ENCODE results near the gene SLC24A3.

The SLC24A3 gene

DNA sequence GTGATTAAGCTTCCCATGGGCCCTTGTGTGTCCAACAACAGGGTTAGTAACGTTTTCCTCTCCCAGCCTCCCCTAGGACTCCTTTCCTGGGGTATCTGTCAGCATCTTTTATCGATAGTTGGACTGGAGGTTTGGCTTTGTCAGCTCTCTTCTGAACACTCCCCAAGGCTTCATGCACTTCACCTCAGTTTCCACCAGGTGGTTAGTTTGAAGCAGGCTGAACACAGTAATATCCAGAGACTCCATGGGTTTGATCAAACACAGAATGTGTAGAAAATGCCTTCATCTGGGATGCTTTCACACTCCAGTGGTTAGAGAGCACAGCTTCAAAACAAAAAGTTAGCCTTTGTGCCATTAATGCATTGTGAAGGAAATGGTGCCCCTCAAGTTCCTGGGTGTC, 139.1 kb downstream of the SLC24A3 start:
- no peak for DNase-seq

DNA sequence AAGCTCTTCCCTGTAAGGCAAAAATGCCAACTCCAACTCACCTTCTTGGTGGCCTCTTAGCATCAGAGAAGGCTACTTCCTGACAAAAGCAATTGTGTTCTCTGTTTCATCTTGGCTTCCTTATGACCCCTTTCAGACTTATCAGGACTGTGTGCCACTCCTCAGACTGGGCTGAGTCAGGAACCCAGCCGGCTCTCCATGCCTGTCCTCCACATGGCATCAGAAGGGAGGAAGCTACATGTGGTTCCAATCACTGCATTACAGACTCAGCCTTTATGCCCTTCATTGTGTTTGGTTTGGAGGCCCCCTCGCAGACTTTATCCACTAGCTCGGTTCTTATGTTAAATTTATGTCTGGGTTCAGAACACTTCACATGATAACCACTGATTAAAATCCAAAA, 142.5 kb downstream of the SLC24A3 start:
- no peak for DNase-seq

DNA sequence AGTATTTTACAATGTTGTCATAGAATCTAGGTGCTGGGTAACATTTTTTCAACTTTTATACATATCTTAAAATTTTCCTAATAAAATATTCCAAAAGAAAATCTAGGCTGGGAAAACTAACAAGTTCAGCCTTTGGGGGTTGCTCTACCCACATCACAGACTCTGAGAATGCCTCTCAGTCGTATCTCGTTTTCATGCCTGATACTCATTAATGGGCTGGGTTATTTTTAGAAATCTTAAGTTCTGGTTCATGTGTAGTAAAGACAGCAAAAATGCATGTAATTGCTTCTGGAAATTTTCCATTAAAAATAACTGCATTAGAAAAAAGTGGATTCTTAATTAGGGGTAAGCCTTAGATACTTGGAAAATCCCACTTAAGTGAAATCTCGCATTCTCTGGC, 149.3 kb downstream of the SLC24A3 start:
- DNase-seq: no peak

DNA sequence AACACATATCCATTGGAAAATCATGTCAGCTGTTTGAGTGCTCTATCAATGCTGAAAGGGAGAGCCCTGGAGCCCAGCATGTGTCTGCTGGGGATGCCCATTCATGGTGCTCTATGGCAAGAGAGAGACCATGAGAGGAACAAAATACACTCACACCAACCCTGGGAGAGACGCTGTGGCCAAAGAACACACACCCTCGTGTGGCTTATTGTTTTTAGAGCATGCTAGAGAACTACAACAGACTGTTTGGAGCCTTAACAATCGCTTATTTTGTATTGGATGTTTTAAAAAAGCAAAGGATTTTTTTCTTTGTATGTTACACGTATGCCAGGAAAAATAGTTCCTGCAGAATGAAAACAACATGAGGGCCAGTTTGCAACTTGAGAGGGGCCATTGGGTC, 151.0 kb downstream of the SLC24A3 start:
- DNase-seq: no peak

DNA sequence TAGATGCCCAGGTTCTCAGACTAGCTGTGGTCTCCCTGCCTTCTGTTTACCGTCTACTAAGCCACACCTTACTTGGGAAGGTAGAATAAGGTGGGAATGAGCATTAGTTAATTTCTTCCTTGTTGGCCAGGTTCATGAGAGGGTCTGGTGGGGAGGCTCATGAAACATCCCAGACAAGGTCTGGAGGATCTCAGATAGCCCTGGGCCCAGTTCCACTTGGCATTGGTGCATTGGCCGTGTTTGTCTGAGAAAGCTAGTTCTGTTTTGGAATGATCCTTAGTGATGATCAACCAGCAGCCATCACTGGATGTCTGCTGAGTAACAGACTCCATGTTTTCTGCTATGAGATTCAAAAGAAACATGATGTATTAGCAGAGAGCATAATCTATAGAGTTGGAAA, 155.1 kb downstream of the SLC24A3 start:
- no peak for DNase-seq

DNA sequence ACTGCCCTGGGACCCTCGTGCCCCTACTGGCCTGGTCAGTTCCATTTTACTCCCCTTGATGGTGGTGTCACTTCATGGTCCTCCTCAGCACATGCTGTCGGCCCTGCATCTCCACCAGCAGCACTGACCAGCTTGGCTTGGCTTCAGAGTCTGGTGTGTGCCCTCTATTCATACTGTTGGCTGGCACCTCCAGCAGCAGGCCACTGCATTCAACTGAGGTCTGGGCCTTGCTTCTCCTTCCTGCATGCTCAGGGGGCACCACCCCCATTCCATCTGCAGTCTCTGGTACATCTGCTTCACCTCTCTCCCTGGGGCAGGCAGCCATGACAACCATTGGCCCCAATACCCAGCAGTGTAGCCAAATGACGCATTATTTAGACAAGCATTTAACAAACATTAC, 155.9 kb downstream of the SLC24A3 start:
- no peak for DNase-seq

DNA sequence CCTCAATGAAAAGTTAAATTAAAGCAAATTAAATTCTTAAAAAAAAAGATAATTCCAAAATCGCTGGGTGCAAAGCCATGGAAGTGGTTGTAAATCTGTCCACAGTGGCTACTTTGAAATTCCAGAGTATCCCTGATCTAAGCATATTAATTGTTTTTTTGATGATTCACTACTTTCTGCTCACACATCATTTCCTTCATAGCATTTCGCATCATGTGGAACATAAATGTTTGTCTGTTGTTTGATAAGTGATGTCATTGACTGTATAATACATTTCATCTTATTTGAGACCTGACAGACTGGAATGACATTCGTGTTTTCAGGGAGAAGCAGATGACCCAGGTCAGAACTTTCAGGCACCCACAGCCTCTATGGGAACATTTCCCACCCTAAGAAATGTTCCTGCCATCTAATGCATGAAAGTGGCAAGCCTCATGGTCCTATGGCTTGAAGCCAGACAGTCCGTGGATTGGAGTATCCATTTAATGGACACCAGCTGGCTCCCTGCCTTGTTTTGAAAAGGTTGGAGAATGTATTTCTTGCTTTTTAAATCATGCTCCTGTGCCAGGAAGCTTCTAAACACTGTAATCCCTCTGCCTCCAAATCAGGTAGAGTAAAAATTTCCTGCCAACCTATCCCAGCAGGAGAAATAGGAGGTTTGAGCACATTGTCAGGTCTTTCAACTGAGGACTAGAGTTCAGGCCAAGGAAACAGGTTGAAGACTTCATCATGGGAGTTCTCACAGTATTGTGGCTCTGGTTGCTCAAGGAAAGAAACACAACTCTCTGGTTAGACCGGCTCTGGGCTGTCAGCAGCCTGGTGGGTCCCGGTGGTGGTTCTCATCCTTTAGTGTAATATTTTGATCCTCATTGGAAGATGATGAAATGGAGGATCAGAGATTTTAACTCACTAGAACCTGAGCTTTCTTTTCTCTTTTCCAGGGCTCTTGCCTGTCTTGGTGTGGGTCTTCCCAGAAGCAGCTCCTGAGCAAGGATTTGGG, 157.9 kb downstream of the SLC24A3 start:
- DNase-seq: no peak

DNA sequence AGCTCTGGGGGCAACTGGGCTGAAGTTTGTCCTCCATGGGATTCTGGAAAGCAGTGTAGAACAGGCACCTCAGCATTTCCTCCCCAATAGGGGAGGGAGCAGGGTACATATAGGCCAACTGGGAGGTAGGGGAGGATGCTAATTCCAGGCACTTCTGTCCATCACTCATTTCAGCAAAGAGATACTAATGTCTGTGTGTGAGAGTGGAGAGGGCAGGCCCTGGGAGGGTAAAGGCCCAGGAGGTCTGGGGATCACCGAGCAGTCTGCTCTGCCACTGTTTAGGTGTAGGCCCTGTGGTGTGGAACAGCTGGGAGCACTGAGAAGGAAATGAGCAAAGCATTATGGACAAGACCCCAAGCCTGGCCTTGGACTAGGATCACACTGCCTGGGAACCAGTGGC, 158.7 kb downstream of the SLC24A3 start:
- no peak for DNase-seq

DNA sequence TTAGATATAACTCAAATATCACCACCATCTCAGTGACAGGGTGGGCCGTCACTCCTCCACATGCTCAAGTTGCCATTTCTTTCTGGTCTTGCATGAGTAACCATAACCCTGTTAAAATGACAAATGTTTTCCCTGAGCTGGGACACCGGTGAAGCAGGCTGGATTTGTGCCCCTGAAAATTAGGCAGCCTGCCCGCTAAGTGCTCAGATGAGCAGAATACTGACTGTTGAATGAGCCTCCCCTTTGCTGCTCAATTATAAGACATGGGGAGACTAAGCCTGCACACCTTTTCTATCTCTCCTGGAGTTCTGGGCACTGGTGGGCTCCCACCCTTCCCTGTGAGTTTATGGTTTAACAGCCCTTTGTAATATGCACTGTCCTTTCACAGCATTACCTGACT, 161.8 kb downstream of the SLC24A3 start:
- DNase-seq: no peak

DNA sequence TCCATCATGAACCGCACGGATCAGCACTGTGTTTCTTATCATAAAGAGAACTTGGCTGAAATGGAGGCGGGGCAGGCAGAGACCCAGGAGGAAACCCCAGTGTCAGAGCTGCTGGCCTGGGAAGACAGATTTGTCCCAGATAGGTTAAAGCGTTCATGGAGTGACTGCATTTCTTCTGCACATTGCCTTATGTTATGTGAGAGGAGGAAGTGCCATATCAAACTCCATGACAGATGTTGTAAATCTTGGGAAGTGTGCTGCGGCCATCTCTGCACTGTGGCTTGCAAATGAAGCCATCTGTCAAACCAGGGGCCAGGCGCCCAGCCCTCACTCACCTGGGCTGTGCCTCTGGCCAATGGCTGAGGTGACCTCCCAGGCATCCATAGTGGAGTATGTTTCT, 163.0 kb downstream of the SLC24A3 start:
- no peak for DNase-seq

DNA sequence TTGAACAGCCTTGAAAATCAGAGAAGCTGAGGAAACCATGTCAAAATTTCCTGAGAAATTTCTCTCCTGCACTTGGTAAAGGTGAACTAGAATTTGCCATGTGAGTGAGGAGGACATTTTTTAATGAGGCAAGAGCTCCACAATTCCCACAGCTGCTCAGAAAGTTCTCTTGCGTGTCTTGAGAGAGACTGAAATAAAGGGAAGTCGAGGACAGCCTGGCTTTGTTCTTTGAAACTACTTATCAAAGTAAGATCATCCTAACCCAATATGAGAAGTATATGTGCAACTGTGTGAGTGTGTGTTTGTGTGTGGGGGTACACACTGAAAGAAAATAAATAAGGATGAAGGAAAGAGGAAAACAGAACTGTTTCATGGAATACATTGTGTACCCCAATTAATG, 163.4 kb downstream of the SLC24A3 start:
- no peak for DNase-seq

DNA sequence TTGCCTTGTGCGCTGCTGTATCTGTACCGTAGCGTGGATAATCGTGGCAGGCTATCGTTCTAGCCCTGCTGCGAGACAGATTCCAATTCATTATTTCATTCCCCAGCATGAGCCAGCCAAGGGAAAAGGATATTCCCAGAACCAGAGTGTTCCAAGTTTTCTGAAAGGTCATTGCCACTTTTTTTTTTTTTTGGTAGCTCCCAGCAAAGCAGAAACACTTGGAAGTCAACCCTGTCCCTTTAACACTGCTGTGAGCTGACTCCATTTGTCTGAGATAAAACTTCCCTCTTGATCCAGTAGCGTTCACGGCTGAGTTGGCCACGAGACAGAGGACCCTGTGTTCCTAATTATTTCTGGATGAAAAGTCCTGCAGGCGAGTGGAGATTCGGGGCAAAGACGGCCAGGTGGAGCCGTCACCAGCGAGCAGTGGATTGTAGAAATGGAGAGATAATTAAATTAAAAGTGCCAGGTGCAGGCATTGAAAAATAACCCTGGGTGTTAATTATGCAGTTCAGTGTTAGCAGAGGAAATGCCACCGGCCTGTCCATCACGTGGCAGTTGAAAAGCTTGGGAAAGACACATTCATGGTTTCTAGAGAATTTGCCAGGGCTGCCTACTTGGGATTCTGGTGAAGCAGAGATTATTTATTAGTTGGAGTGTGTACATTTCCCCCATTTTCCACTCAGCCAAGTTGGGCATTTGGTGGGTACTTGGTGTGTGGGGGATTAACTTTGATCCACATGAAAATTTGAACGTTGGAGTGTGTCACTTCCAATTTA, 164.2 kb downstream of the SLC24A3 start:
- DNase-seq: no peak

DNA sequence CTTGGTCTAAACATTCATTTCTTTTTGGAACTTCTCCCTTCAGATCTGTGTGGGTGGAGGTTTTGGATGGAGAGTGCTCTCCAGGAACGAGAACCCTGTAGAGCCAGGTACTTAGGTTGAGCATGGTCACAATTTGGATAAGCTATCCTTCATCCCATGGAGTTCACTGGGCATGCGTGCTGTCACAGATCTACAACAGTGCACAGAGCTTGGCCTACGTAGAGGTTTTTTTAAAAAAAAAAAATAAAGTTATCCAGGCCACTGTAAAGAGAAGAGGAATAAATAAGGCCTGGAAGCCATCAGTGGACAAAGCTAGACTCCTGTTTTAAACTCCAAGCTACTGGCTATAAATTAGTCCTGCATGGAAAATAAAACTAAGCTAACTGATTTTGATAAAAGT, 165.6 kb downstream of the SLC24A3 start:
- DNase-seq: no peak

DNA sequence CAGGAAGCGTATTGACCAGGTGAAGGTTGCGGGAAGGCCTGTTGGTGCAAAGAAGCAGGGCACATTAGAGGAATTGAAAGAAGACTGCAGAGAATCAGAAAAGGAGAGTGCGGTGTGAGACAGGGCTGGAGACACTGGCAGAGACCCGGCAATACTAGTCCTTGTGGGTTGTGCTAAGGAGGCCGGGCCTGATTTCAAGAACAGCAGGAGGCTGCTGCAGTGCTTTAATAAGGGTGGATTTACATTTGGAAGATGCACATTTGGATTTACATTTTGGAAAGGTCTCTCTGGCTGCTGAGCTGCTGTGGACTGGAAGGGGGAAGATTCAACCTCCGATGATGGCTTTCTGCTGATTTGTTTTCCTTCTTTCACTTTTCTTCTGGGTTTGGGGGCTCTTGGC, 167.8 kb downstream of the SLC24A3 start:
- DNase-seq: no peak

DNA sequence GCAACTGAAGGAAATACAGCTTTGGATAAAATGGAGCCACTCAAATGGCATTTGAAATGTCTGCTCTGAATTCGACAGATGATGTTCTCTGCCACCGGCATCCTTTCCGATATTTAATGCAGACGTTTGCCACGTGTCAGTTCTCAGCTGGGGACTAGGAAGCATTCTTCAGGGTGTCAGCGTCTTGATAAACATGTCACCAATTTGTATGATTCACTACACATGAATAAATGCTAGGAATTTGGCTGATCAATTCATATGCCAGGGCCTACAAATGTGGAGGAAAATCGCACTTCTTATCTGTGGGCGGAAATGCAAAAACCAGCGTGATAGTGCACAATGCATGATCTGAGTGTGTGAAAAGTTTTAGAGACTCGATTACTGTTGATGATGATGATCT, 169.5 kb downstream of the SLC24A3 start:
- DNase-seq: no peak

DNA sequence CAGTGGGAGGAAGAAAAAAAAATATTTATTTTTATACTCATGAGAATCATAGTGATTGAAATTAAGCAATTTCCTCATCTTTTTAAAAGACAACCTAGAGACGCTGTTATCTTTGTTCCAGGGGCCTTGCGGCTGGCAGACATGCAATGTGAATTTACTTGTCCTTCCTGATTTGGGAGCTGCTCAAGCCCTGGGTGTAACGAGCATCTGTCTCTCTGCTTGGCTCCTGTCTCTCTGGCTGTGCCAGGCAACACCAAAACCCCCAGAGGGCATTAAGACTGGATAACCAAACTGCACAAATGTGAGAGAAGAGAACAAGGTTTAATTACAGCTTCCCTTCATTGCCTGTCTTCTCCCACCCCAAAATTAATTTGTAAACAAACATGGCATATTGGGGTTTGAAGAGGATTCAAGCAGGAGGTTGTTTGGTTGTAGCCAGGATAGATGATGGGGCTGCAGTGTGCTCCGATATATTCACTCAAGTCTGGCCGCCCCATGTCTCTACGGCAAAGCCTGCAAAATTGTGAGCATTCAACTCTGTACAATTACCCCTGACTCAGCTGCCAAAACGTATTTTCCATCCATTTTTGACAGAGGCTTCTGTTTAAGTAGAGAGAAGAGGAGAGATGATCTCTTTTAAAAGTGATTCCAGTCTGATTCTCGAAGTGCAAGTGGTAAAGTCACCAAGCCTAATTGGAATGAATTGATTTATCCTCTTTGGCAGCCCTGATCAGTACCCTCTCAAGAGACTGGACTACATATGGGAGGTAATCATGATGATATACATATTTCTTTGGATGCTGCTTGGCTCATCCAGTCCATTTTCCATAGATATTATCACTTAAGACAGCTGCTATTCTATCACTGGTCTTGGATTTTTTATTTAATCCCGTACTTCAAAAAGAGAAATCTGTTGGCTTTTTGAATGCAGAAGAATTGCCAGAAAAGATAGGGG, 170.2 kb downstream of the SLC24A3 start:
- no peak for DNase-seq

DNA sequence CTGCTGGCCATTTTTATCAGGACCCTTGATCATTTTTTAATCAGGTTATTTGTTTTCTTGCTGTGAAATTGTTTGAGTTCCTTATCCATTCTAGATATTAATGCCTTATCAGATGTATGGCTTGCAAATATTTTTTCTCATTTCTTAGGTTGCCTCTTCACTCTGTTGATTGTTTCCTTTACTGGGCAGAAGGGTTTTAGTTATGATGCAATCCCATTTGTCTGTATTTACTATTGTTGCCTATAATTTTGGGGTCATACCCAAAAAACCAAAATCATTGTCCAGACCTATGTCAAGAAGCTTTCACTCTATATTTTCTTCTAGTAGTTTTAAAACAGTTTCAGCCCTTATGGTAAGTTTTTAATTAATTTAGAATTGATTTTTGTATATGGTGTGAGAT, 172.5 kb downstream of the SLC24A3 start:
- DNase-seq: no peak

DNA sequence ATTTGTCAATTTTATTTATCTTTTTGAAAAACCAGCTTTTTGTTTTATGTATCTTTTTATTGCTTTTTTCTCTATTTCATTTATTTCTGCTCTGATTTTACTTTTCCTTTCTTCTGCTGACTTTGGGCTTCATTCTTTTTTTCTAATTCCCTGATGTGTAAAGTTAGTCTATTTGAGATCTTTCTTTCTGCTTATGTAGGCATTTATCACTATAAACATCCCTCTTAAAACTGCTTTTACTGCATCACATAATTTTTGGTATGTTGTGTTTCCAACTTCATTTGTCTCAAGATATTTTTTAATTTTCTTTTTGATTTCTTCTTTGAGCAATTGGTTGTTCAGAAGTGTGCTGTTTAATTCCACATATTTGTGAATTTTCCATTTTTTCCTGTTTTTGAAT, 174.8 kb downstream of the SLC24A3 start:
- DNase-seq: no peak

DNA sequence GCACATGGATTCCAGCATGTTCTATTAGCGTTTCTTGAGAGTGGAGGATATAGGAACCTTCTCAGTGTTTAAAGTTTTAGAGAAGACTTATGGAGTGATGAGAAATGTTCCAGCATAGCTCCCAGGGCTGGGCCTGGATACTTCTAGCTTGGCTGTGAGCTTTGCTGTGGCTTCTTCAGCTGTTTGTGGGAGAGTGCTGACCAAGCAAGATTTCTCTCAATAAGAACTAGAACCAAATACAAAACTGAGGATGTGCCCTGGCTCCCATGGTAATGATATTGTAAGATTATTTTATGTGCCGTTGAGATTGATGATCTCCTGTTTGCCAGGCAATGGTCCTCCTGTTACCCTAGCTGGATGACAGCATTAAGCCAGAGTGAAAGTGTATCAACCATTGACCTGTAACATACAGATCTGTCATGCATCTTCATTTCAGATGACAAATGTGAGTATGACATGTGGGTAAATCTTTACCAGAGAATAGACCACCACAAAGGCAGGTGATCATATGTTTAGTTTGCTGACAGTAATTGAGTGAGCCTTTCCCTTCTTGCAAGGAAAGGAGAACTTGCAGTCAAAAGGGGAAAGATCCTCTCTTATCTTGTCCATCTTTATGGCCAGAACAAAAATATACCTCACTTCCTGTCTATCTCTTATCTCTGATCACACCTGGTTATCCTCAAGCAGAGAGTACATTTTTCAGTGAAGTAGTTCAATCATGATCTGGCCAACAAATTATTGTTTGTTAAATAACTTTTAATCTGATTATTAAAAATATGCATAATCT, 180.1 kb downstream of the SLC24A3 start:
- DNase-seq: no peak

DNA sequence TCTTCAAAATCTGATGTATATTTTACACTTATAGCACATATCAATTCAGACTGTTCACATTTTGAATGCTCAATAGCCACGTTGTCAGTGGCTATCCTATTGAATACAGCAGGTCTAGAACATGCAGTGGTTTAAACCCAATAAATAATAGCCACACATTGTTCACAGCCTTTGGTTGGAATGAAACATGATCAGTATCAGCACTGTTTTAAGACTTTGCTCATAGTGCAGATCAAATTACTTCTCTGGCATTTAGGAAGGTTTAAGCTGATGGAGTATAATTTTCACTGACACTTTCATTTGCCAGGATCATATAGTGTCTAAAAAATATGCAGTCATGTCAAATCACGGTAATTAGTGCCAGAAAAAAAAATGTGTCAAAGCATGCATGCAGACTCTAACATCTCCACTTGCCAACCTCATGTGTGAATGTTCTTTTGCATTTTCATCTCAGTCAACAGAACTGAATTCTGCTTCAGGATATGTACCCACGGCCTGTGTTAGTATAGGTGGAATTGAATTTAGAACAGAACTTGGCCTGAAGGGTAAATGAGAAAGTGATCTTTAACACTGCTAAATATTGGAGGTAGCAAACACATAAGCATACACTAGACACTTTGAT, 184.1 kb downstream of the SLC24A3 start:
- DNase-seq: no peak

DNA sequence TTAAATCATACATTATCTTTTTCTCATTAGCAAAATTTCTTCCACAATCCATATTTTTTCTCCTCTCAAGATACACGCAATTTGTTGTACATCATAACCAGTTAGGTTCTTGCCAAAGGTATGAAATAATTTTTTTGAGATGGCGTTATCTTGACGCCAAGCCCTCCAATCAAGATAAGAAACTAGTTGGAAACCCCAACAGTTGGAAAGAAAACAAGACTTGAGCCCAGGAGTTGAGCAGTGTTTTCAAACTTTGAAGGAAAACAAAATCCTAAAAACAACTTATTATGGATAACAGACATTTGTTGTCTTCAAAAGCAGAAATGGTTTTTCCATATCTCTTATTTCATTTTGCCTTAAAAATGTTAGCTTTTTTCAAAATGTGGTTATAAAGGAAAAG, 184.8 kb downstream of the SLC24A3 start:
- DNase-seq: no peak

DNA sequence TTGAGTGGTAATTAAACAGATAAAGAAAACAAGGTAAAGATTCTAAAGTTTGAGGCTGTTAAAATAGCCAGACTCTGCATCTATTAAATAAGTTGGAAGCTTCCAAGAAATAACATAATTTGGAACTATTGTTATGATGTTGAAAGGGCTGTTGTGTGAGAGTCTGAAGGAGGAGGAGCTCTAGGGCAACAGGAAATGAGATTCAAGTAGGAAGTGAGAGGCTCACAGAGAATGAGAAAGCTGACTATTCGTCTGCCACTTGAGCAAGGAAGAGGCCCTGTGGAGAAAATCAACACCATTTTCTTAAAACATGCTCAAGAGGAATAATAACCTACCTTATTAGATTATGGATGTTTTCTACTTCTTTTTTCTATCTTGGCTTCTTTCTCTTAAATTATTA, 185.2 kb downstream of the SLC24A3 start:
- DNase-seq: no peak
